Skeletal muscle satellite cell (primary cell): ENCODE measurements around the gene TMBIM6. TPM values are rescaled to one million over a fixed set of nuclear protein-coding genes. Genes with fewer than 3 reads are reported as not detected.

Source experiments
- H3K27me3 ChIP-seq: 2 replicates; pipeline ENCODE4 v1.7.0; 2013; ENCODE audit warnings: low read length; ENCODE audit not compliant: control insufficient read depth, insufficient read depth
- H3K36me3 ChIP-seq: 2 replicates; pipeline ENCODE4 v1.7.0; 2013; ENCODE audit warnings: mild to moderate bottlenecking, control low read depth, low read length; ENCODE audit not compliant: insufficient read depth
- H3K4me1 ChIP-seq: 2 replicates; pipeline ENCODE4 v1.7.0; 2013; ENCODE audit warnings: low read length; ENCODE audit not compliant: control insufficient read depth, insufficient read depth
- H3K4me2 ChIP-seq: 2 replicates; pipeline ENCODE4 v1.7.0; 2013; ENCODE audit warnings: mild to moderate bottlenecking, low read length
- H3K4me3 ChIP-seq: 2 replicates; pipeline ENCODE4 v1.7.0; 2013; ENCODE audit warnings: low read length
- H3K9ac ChIP-seq: 2 replicates; pipeline ENCODE4 v1.7.0; 2013; ENCODE audit warnings: mild to moderate bottlenecking, low read depth, low read length, moderate library complexity
- H3K9me3 ChIP-seq: replicated peaks from 2 replicates; pipeline ENCODE4 v1.7.0; 2013; ENCODE audit warnings: mild to moderate bottlenecking, control low read depth, low read length
- small RNA-seq: library from RNA; depleted of rRNA; stranded (forward); fragments of <200 nt; gene quantifications from one replicate; pipeline ENCODE3, GENCODE V24; 2012

TMBIM6 gene

DNA sequence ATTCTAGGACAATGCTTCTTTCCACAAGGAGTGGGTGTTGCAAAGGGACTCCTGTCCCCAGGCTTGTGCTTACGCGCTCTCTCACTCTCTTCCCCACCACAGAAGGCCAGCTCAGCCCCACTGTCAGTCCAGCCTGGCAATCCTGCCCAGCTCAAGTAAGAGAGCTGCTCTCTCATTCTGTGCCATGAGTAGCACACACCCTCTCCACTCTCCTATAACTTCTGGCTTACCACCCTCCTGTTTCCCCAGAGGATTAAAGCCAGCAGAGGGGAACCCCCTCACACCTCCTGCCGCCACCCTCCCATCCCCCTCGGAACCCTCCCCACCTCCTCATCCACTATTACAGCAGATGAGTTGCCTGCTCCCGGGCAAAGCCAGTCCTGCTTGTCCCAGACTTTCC, 69.8 kb downstream of the TMBIM6 start:
- H3K36me3 ChIP-seq = peaks cover 14% of the 10 kb centered on the region
- no peaks in the 10 kb centered on the region for H3K9me3 ChIP-seq
- H3K9ac ChIP-seq = no peak overlapping the region
- no peak overlapping the region for H3K4me3 ChIP-seq
- no peak overlapping the region for H3K4me2 ChIP-seq
- H3K27me3 ChIP-seq = no peaks in the 10 kb centered on the region
- peaks cover 21% of the 10 kb centered on the region for H3K4me1 ChIP-seq

DNA sequence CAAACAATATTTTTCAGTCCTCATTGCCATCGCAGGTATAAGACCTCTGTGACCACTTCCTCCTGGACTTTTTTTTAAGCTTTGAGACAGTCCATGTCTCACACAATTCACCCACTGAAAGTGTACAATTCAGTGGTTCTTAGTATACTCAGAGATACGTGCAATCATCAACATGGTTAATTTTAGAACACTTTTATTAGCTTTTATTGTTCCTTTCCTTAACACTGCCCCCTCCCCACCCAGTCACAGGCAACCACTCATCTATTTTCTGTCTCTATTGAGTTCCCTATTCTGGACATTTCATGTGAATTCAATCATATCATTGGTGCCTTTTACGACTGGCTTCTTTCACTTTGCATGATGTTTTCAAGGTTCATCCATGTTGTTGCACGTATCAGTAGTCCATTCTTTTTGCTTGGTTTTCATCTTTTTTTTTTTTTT, 70.6 kb downstream of the TMBIM6 start:
- H3K4me1 ChIP-seq = peaks cover 21% of the 10 kb centered on the region
- no peaks in the 10 kb centered on the region for H3K9me3 ChIP-seq
- no peak overlapping the region for H3K9ac ChIP-seq
- H3K36me3 ChIP-seq = peaks cover 13% of the 10 kb centered on the region
- H3K4me3 ChIP-seq = no peak overlapping the region
- H3K27me3 ChIP-seq = no peaks in the 10 kb centered on the region
- no peak overlapping the region for H3K4me2 ChIP-seq

DNA sequence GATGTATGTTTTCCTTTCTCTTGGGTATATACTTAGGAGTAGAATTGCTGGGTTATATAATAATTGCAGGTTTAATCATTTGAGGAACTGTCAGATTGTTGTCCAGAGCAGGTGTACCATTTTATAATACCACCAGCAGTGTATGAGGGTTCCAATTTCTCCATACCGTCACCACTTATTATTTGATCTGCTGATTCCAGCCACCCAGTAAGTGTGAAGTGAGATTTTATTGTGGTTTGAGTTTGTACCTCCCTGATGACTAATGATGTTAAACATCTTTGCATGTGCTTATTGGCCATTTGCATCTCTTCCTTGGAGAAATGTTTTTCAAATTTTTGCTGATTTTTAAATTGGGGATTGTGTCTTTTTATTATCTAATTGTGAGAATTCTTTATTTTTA, 71.8 kb downstream of the TMBIM6 start:
- Histone ChIP-seq H3K36me3 (peaks cover 8% of the 10 kb centered on the region), H3K4me2 (no peak overlapping the region), H3K27me3 (no peaks in the 10 kb centered on the region), H3K9ac (no peak overlapping the region), H3K4me1 (peaks cover 21% of the 10 kb centered on the region), H3K4me3 (no peak overlapping the region), H3K9me3 (no peaks in the 10 kb centered on the region)

Small RNA genes lying within 50 kb of the gene (small RNA-seq; reads per million reads assigned to genes)
- gene AC020612.2 = not detected
- not detected for gene LSM6P2
